ENCODE data around the gene FAM107B. TPM values are rescaled to one million over a fixed set of nuclear protein-coding genes. Genes with fewer than 3 reads are reported as not detected.

FAM107B gene
- total and polyA plus RNA-seq, 2 of the 8 experiments (the other 6 are each of a cell fraction or from before 2014, with no cell fraction given) = 7.5 to 28.1 TPM

DNA sequence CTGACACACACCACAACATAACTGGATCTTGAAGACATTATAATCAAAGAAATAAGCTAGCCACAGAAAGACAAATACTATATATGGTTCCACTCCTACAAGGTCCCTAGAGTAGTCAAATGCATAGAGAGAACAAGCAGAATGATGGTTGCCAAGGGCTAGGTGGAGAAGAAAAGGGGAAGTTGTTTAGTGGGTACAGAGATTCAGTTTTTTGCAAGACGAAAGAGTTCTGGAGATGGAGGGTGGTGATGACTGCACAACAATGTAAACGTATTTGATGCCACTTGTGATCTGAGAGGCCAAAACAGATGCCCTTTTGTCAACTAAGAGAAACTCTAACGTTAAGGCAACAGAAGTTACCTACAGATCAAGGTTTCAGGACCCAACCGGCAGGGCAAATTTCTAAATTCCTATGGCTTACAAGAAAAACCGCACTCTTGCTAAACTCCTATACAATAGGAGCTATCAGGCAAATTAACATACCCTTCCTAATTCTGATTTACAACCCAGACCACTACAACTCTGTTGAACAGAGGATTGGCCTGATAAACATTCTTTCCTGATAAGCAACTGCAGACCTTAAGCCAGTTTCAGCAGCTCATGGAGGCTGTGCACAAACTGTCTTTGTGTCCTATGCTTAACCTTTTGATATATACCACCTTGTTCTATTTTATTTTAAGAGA is 69.0 kb downstream of the FAM107B start:
- Histone ChIP-seq H4K20me1 (replicated peaks in 1 of 2; ENCODE audit: control insufficient read depth in 1 of 2, insufficient read depth in 2 of 2, low read length in 2 of 2) (no peaks in the 10 kb centered on the region), H3K36me3 (ENCODE audit: control insufficient read depth in 2 of 4, insufficient read depth in 4 of 4, low read length in 3 of 4) (no peaks in the 10 kb centered on the region), H3K14ac (ENCODE audit: insufficient read length) (no peak overlapping the region), H3K4me3 (ENCODE audit: extremely low read depth in 1 of 4, insufficient read depth in 2 of 4, low read depth in 3 of 4, low read length in 4 of 4) (no peak overlapping the region), H4K8ac (ENCODE audit: extremely low read depth, insufficient read depth, low read length) (no peak overlapping the region), H2BK15ac (ENCODE audit: low read length) (no peak overlapping the region), H3K4me1 (replicated peaks in 1 of 4; ENCODE audit: control insufficient read depth in 3 of 4, insufficient read depth in 4 of 4, low read length in 3 of 4) (peaks cover 0 to 5% (median 0%) of the 10 kb centered on the region in 4 experiments; a peak in 1 of 7 replicates), H3K9ac (replicated peaks in 1 of 4; ENCODE audit: extremely low read depth in 1 of 4, low read depth in 3 of 4, low read length in 3 of 4) (no peak overlapping the region), H3K4ac (replicated peaks; ENCODE audit: insufficient read length, low read depth, low read length) (no peak overlapping the region), H4K5ac (ENCODE audit: insufficient read length, low read depth, low read length) (no peak overlapping the region), H3K79me1 (ENCODE audit: low read depth, low read length) (no peaks in the 10 kb centered on the region), H3K27ac (ENCODE audit: low read depth, low read length) (no peak overlapping the region), H3K4me2 (ENCODE audit: insufficient read depth in 1 of 2, low read depth in 2 of 2, low read length in 2 of 2) (no peak overlapping the region), H2BK20ac (ENCODE audit: low read length) (no peak overlapping the region), H3K23me2 (ENCODE audit: low read depth, low read length) (no peaks in the 10 kb centered on the region), H3K27me3 (replicated peaks in 1 of 4; ENCODE audit: control insufficient read depth in 3 of 4, extremely low read depth in 1 of 4, insufficient read depth in 3 of 4, low read length in 3 of 4) (no peaks in the 10 kb centered on the region), H3K23ac (ENCODE audit: insufficient read length) (no peak overlapping the region), H3K79me2 (ENCODE audit: control insufficient read depth in 1 of 2, insufficient read depth in 2 of 2, low read length in 2 of 2) (no peaks in the 10 kb centered on the region), H3K9me3 (ENCODE audit: insufficient read depth in 2 of 2, low read depth in 1 of 2, low read length in 1 of 2) (peaks cover 0 to 8% of the 10 kb centered on the region in 2 experiments; a peak in 1 of 4 replicates), H2BK5ac (ENCODE audit: low read depth, low read length) (no peak overlapping the region), H4K91ac (replicated peaks; ENCODE audit: insufficient read length, low read length) (no peak overlapping the region), H2AFZ (ENCODE audit: low read length) (0 out of 2 replicates have a peak overlapping the region, but pooled peaks have one; percentile 35), H2BK120ac (replicated peaks; ENCODE audit: low read depth, low read length) (no peak overlapping the region), H3K18ac (ENCODE audit: extremely low read depth, low read length) (no peak overlapping the region), H2AK5ac (ENCODE audit: low read depth, low read length) (no peak overlapping the region), H3K56ac (replicated peaks; ENCODE audit: insufficient read length, low read depth, low read length) (no peak overlapping the region), H2BK12ac (ENCODE audit: low read depth, low read length) (no peak overlapping the region)
- FAIRE-seq = peak; percentile 80
- CTCF ChIA-PET (ENCODE audit: partially characterized antibody) = interaction anchor here (0.6 to 0.9 kb wide), 2 partner anchors 9 to 177 kb away, joined by 3 read pairs; no protein-coding TSS in a partner anchor
- 61% methylated on average over 5 of the region's 5 CpGs; no CpG with 5 or more reads in 1 of the 2 experiments for WGBS, 2 experiments (ENCODE audit: extremely low coverage in 1 of 2, insufficient coverage in 1 of 2, insufficient read length in 1 of 2, insufficient replicate concordance in 2 of 2, low coverage in 1 of 2, low lambda C conversion rate in 2 of 2, missing lambda C conversion rate in 1 of 2)
- POLR2A ChIA-PET (ENCODE audit: partially characterized antibody) = interaction anchor here (1.1 kb wide), 1 partner anchor 19 kb away, joined by 4 read pairs; no protein-coding TSS in a partner anchor
- DNase-seq (ENCODE audit: low read depth in 1 of 2, low spot score in 2 of 2) = no peak
- no peak for TF ChIP-seq SP1 (IDR thresholded peaks at IDR 0.05; ENCODE audit: low read depth, low read length)
- no peak for TF ChIP-seq BRCA1 (IDR thresholded peaks at IDR 0.05; ENCODE audit: low read depth, low read length)

All from H1 (cell line).